Activated naive CD4-positive, alpha-beta T cell treated with Interleukin-2 at 50 U/mL for 16 hours (primary cell): Measurements from ENCODE around the gene RGS9BP.
A peak's percentile ranks its signal among the peaks of the same experiment; 100 is the strongest.
"Not testable (repeated sequence)": the region's sequence is repeated elsewhere in the genome, so short reads cannot be mapped to it uniquely, and the experiment has no call there.

Source experiments
- DNase-seq: peaks from one replicate; pipeline ENCODE4 v3.0.0-alpha.2; 2020

Gene RGS9BP

GRCh38 chr19:32675720-32676185 is at the start of gene RGS9BP:
RGS9BP (plus strand) TSS chr19:32675848; CDS start chr19:32676264, 416 bp downstream.
- DNase-seq: peak; percentile 68

- DNase-seq: no peak
Observed at GRCh38 chr19:32626969-32627368, 48.7 kb upstream of the RGS9BP start.

- DNase-seq: no peak
Observed at GRCh38 chr19:32627714-32628270, 47.9 kb upstream of the RGS9BP start.

GRCh38 chr19:32630338-32630737 is 45.3 kb upstream of the RGS9BP start:
- DNase-seq: no peak

- no peak for DNase-seq
Observed at GRCh38 chr19:32631381-32631780, 44.3 kb upstream of the RGS9BP start.

- DNase-seq: no peak
Observed at GRCh38 chr19:32637480-32637879, 38.2 kb upstream of the RGS9BP start.

GRCh38 chr19:32638625-32639024 is 37.0 kb upstream of the RGS9BP start:
- no peak for DNase-seq

GRCh38 chr19:32642771-32643170 is 32.9 kb upstream of the RGS9BP start:
- DNase-seq: peak; percentile 60

- DNase-seq: no peak
Observed at GRCh38 chr19:32646556-32646955, 29.1 kb upstream of the RGS9BP start.

- no peak for DNase-seq
Observed at GRCh38 chr19:32647361-32647760, 28.3 kb upstream of the RGS9BP start.

GRCh38 chr19:32649751-32650150 is 25.9 kb upstream of the RGS9BP start:
- DNase-seq: no peak

GRCh38 chr19:32650671-32651070 is 25.0 kb upstream of the RGS9BP start:
- no peak for DNase-seq

- DNase-seq: no peak
Observed at GRCh38 chr19:32651729-32652140, 23.9 kb upstream of the RGS9BP start.

- not testable (repeated sequence) for DNase-seq
Observed at GRCh38 chr19:32652331-32652730, 23.3 kb upstream of the RGS9BP start.

- no peak for DNase-seq
Observed at GRCh38 chr19:32652894-32653598, 22.6 kb upstream of the RGS9BP start.

GRCh38 chr19:32653599-32653915 is 22.1 kb upstream of the RGS9BP start:
- no peak for DNase-seq

- not testable (repeated sequence) for DNase-seq
Observed at GRCh38 chr19:32656379-32656778, 19.3 kb upstream of the RGS9BP start.

- no peak for DNase-seq
Observed at GRCh38 chr19:32658075-32658474, 17.6 kb upstream of the RGS9BP start.

GRCh38 chr19:32658527-32658926 is 17.1 kb upstream of the RGS9BP start:
- DNase-seq: no peak

GRCh38 chr19:32661318-32661717 is 14.3 kb upstream of the RGS9BP start:
- DNase-seq: no peak

GRCh38 chr19:32662186-32662585 is 13.5 kb upstream of the RGS9BP start:
- DNase-seq: no peak

GRCh38 chr19:32666084-32666483 is 9.6 kb upstream of the RGS9BP start:
- DNase-seq: no peak

GRCh38 chr19:32669310-32669709 is 6.3 kb upstream of the RGS9BP start:
- DNase-seq: no peak

GRCh38 chr19:32671883-32672593 is 3.6 kb upstream of the RGS9BP start:
- DNase-seq: no peak
